ENCODE data around the gene KYAT1. TPM values are rescaled to one million over a fixed set of nuclear protein-coding genes. Genes with fewer than 3 reads are reported as not detected.
A peak's percentile ranks its signal among the peaks of the same experiment; 100 is the strongest.

The KYAT1 gene
- total RNA-seq, 1 donor, result 2.0 TPM

- Histone ChIP-seq H3K9me3 (ENCODE audit: low read depth, low read length) (no peaks in the 10 kb centered on the region), H3K4me3 (ENCODE audit: low read length) (no peak overlapping the region), H3K27me3 (ENCODE audit: insufficient read depth, low read length) (no peaks in the 10 kb centered on the region), H3K4me1 (ENCODE audit: insufficient read depth, low read length) (peaks cover 16% of the 10 kb centered on the region)
Observed at GRCh38 chr9:128823362-128823902, 58.3 kb downstream of the KYAT1 start.

GRCh38 chr9:128822407-128823042, 59.2 kb downstream of the KYAT1 start:
- H3K9me3 ChIP-seq (ENCODE audit: low read depth, low read length), result no peaks in the 10 kb centered on the region
- no peak overlapping the region for H3K4me3 ChIP-seq (ENCODE audit: low read length)
- no peaks in the 10 kb centered on the region for H3K27me3 ChIP-seq (ENCODE audit: insufficient read depth, low read length)
- peaks cover 16% of the 10 kb centered on the region for H3K4me1 ChIP-seq (ENCODE audit: insufficient read depth, low read length)

GRCh38 chr9:128821584-128822406, 60.0 kb downstream of the KYAT1 start:
- Histone ChIP-seq H3K9me3 (ENCODE audit: low read depth, low read length) (no peaks in the 10 kb centered on the region), H3K4me1 (ENCODE audit: insufficient read depth, low read length) (peaks cover 17% of the 10 kb centered on the region), H3K27me3 (ENCODE audit: insufficient read depth, low read length) (no peaks in the 10 kb centered on the region), H3K4me3 (ENCODE audit: low read length) (no peak overlapping the region)

- Histone ChIP-seq H3K27me3 (ENCODE audit: insufficient read depth, low read length) (no peaks in the 10 kb centered on the region), H3K4me1 (ENCODE audit: insufficient read depth, low read length) (peaks cover 17% of the 10 kb centered on the region), H3K9me3 (ENCODE audit: low read depth, low read length) (no peaks in the 10 kb centered on the region), H3K4me3 (ENCODE audit: low read length) (no peak overlapping the region)
Observed at GRCh38 chr9:128820665-128821583, 60.8 kb downstream of the KYAT1 start.

DNA sequence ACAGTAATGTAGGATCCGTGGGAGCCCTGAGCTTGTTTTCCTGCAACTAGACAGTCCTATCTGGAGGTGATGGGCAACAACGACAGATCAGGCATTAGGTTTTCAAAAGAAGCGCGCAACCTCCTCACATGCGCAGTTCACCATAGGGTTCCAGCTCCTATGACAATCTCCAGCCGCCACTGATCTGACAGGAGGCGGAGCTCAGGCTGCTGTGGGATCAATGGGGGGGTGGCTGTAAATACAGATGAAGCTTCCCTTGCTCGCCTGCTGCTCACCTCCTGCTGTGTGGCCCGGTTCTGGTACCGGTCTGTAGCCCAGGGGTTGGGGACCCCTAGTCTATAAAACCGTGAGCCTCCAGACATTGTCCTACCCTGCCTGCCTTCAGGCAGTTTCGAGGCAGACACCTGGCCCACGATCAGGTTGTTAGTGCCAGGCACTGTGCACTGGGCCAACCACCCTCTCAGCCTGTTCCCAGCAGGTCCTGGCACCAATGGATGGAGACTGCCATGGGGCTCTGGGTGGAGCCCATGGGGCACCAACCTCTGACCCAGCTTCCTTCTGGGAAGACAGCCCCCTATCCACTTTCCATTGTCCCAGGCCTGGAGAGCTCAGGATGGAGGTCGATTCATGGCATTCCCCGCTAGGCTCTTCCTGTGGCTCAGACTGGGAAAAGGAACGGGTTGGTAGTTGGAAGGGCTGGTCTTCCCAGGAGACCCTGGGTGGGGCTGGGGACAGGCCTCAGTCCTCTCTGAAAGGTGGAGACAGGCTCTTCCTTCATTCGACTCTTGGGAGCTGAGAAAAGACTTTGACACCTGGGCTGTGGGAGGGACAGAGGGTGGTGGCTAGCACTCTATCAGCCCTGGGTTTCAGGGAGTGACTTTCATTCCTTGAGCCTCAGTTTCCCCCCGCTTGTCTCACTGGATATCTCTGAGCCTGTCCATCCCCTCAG, 61.8 kb downstream of the KYAT1 start:
- Histone ChIP-seq H3K9me3 (ENCODE audit: low read depth, low read length) (no peaks in the 10 kb centered on the region), H3K4me1 (ENCODE audit: insufficient read depth, low read length) (peaks cover 17% of the 10 kb centered on the region), H3K27me3 (ENCODE audit: insufficient read depth, low read length) (no peaks in the 10 kb centered on the region), H3K4me3 (ENCODE audit: low read length) (no peak overlapping the region)

GRCh38 chr9:128818839-128819715, 62.7 kb downstream of the KYAT1 start:
- Histone ChIP-seq H3K4me3 (ENCODE audit: low read length) (peak overlapping the region; percentile 61), H3K27me3 (ENCODE audit: insufficient read depth, low read length) (no peaks in the 10 kb centered on the region), H3K9me3 (ENCODE audit: low read depth, low read length) (no peaks in the 10 kb centered on the region), H3K4me1 (ENCODE audit: insufficient read depth, low read length) (peaks cover 17% of the 10 kb centered on the region)

DNA sequence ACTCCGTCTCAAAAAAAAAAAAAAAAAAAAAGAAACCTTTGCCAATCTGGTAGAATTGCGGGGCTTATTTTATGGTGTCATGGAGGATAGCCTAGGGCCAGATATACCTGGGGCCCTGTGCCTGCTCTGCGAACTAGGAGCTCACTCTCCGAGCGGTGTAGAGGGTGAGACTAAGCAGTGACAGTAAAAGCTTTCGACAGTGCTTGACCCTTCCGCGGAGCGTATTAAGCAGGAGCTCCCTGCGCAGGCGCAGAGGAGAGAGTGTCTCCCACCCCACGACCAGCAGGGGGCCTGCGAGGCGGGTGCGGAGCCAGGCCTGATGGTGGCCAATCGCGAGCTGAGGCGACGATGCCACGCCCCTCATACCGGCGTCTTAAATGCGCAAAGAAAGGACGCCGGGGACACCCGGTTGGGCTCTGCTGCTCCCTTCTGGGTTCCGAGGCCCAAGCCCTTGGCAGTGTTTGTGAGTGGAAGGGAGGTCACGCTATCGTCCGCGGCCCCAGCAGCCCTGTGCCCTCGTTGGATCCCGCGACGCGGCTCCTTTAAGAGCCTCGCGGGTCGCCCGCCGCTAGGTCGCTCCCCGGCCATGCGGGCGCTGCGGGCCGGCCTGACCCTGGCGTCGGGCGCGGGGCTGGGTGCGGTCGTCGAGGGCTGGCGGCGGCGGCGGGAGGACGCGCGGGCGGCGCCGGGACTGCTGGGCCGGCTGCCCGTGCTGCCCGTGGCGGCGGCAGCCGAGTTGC, 63.5 kb downstream of the KYAT1 start, which contains the start of gene ENDOG:
Gene ENDOG, plus strand, starts transcription at position 402 of the 740 bp plus-strand sequence. Its CDS starts 185 bp downstream, at position 587.
- Histone ChIP-seq H3K4me3 (ENCODE audit: low read length) (peak within 1 kb of the TSS; percentile 61), H3K27me3 (ENCODE audit: insufficient read depth, low read length) (no peaks in the 10 kb centered on the region), H3K4me1 (ENCODE audit: insufficient read depth, low read length) (peaks cover 17% of the 10 kb centered on the region), H3K9me3 (ENCODE audit: low read depth, low read length) (no peaks in the 10 kb centered on the region)

- Histone ChIP-seq H3K4me3 (ENCODE audit: low read length) (no peak overlapping the region), H3K27me3 (ENCODE audit: insufficient read depth, low read length) (no peaks in the 10 kb centered on the region), H3K9me3 (ENCODE audit: low read depth, low read length) (no peaks in the 10 kb centered on the region), H3K4me1 (ENCODE audit: insufficient read depth, low read length) (no peaks in the 10 kb centered on the region)
Observed at GRCh38 chr9:128810873-128811272, 70.9 kb downstream of the KYAT1 start.

- H3K4me1 ChIP-seq (ENCODE audit: insufficient read depth, low read length), result no peaks in the 10 kb centered on the region
- no peak overlapping the region for H3K4me3 ChIP-seq (ENCODE audit: low read length)
- no peaks in the 10 kb centered on the region for H3K27me3 ChIP-seq (ENCODE audit: insufficient read depth, low read length)
- no peaks in the 10 kb centered on the region for H3K9me3 ChIP-seq (ENCODE audit: low read depth, low read length)
Observed at GRCh38 chr9:128809831-128810230, 71.9 kb downstream of the KYAT1 start.

DNA sequence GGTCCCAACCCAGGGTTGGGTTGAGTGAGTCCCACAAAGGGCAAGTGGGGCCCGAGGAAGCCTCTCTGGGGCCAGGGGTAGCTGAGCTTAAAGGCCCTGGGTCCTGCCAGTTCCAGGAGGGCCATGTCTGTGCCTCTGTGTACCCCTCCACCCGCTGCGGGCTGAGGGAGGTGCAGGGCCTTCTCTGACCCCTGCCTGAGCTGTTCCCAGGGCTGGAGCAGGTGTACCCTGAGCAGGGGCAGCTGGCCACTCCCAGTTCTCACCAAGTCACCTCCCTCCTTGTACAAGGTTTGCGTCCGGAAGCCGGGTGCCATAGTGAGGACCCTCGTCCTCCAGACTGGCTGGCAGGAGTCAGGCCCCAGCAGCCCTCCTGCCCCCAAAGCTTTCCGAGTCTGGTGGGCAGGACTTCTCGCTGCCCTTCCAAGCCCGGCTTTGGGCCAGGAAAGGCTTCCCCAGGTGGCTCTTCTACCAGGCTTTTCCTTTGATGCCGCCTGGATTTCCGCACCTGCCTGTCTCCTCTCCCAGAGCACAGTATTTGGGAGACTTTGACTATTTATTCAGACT, 72.6 kb downstream of the KYAT1 start:
- Histone ChIP-seq H3K4me3 (ENCODE audit: low read length) (no peak overlapping the region), H3K9me3 (ENCODE audit: low read depth, low read length) (no peaks in the 10 kb centered on the region), H3K27me3 (ENCODE audit: insufficient read depth, low read length) (no peaks in the 10 kb centered on the region)

DNA sequence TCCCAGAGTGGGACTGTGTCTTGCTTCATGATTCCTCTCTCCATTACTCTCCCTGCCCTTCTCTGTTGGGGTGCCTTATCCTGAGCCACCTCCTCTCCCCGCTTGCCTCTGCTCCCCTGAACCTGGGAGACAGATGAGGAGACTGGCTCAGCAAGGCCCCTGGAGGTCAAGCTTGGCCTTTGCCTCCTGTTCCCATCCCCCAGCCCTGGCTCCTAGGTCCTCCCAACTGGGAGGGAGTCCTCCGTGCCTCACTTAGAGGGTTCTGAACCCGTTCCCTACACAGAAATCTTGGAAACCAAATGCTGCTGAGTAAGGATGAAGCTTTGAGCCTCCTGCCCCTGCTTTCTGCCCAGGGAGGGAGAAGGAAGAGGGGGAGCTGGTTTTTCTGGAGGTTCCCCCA, 73.2 kb downstream of the KYAT1 start:
- Histone ChIP-seq H3K27me3 (ENCODE audit: insufficient read depth, low read length) (no peaks in the 10 kb centered on the region), H3K9me3 (ENCODE audit: low read depth, low read length) (no peaks in the 10 kb centered on the region), H3K4me1 (ENCODE audit: insufficient read depth, low read length) (no peaks in the 10 kb centered on the region), H3K4me3 (ENCODE audit: low read length) (no peak overlapping the region)

More for the DNA sequence above, 72.6 kb downstream of the KYAT1 start:
- H3K4me1 ChIP-seq (ENCODE audit: insufficient read depth, low read length), result no peaks in the 10 kb centered on the region

DNA sequence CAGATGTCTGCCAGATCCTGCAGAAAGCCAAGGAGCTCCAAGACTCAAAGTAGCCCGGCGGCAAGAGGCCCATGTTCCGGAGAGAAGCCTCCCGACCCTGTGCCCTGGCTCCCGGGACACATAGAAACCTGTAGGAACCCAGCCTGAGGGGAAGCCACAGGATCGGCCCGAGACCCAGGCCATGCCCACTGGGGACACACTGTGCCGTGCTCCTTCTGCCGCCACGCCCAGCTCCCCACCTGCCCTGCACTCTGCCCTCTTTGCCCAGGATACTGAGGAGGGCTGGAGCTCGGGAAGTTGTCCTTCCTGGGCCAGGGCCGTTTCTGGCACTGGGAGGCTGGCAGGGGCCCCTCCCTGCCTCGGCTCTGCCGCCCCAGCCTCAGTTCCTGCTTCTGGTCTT, 73.9 kb downstream of the KYAT1 start:
- H3K4me1 ChIP-seq (ENCODE audit: insufficient read depth, low read length), result no peaks in the 10 kb centered on the region
- no peaks in the 10 kb centered on the region for H3K9me3 ChIP-seq (ENCODE audit: low read depth, low read length)
- H3K27me3 ChIP-seq (ENCODE audit: insufficient read depth, low read length), result no peaks in the 10 kb centered on the region
- H3K4me3 ChIP-seq (ENCODE audit: low read length), result no peak overlapping the region

Measured in mononuclear cell (primary cell).